Gastroesophageal sphincter (tissue), 4 donors: ENCODE results near the gene ATP10A. TPM values are rescaled to one million over a fixed set of nuclear protein-coding genes. Genes with fewer than 3 reads are reported as not detected.

ENCODE experiments used
- ATAC-seq: fragments of 150-250 bp; one replicate; pipeline ENCODE4 v1.9.1; 2016; ENCODE audit warnings: mild to moderate bottlenecking, moderate library complexity
- H3K27ac ChIP-seq, 4 donors: fragments of 200-600 bp; sonication (generic) in 3 of 4; 1 replicate in 3 of 4; 2 replicates in 1 of 4; pipeline ENCODE4 v1.5.1; 2016 to 2019
- H3K27me3 ChIP-seq: fragments of 200-600 bp; sonication (generic); one replicate; pipeline ENCODE4 v1.5.1; 2019
- H3K36me3 ChIP-seq, 2 donors: fragments of 200-600 bp; sonication (generic); one replicate each; pipeline ENCODE4 v1.5.1; 2019; ENCODE audit warnings: control low read depth in 1 of 2
- H3K4me1 ChIP-seq, 3 donors: fragments of 200-600 bp; sonication (generic); 1 replicate in 2 of 3; 2 replicates in 1 of 3; pipeline ENCODE4 v1.5.1; 2016 to 2019; ENCODE audit warnings: control low read depth in 2 of 3
- H3K4me3 ChIP-seq, 2 donors: fragments of 200-600 bp; sonication (generic); one replicate each; pipeline ENCODE4 v1.5.1; 2019; ENCODE audit warnings: mild to moderate bottlenecking in 1 of 2, moderate library complexity in 1 of 2
- H3K9me3 ChIP-seq, 3 donors: fragments of 200-600 bp; sonication (generic); one replicate each; pipeline ENCODE4 v1.5.1; 2017 to 2019; ENCODE audit warnings: control low read depth in 2 of 3
- CTCF ChIP-seq, 4 experiments: fragments of 200-600 bp in 2 of 4; fragments of 450-650 bp in 2 of 4; sonication (generic) in 1 of 4; IDR thresholded peaks; one replicate each; pipeline ENCODE4 v1.5.1; 2017 to 2019; ENCODE audit warnings: antibody characterized with exemption in 4 of 4, mild to moderate bottlenecking in 2 of 4, moderate library complexity in 2 of 4
- EP300 ChIP-seq: sonication (generic); formaldehyde crosslinking; IDR thresholded peaks from one replicate; pipeline ENCODE4 v1.6.1; 2017; ENCODE audit warnings: antibody characterized with exemption, mild to moderate bottlenecking
- POLR2A ChIP-seq, 2 donors: fragments of 450-650 bp; IDR thresholded peaks; one replicate each; pipeline ENCODE4 v1.6.1; 2017; ENCODE audit warnings: antibody characterized with exemption in 2 of 2, mild to moderate bottlenecking in 2 of 2, moderate library complexity in 1 of 2
- POLR2AphosphoS5 ChIP-seq: sonication (generic); formaldehyde crosslinking; IDR thresholded peaks from one replicate; pipeline ENCODE4 v1.6.1; 2017; ENCODE audit warnings: antibody characterized with exemption
- WGBS, 2 donors: methylation state at CpG; one replicate each; pipeline ENCODE4 v1.1.5; 2018; ENCODE audit warnings: low coverage in 1 of 2; 5-methylcytosine and 5-hydroxymethylcytosine counted together
- total RNA-seq, 4 donors: library from RNA; depleted of rRNA; stranded (reverse); fragments of >200 nt; gene quantifications; one replicate each; pipeline ENCODE4 v1.1.0, GENCODE V29; 2016

Gene ATP10A
- total RNA-seq, 4 donors from 2014 or later, result 22.9 to 41.8 (median 24.6) TPM

GRCh38 chr15:25799906-25800700 is 63.0 kb downstream of the ATP10A start:
- no peak overlapping the region for H3K27ac ChIP-seq
- peaks cover 0 to 6% of the 10 kb centered on the region in 2 donors for H3K36me3 ChIP-seq
- no peak for ATAC-seq
- 71 to 76% methylated on average over 5 to 8 of the region's 19 CpGs for WGBS, 2 donors
- TF ChIP-seq EP300, result no peak
- no peak for TF ChIP-seq CTCF (IDR thresholded peaks at IDR 0.05)
- no peak for TF ChIP-seq POLR2AphosphoS5
- no peak for TF ChIP-seq POLR2A (IDR thresholded peaks at IDR 0.05)
- peaks cover 8 to 67% (median 22%) of the 10 kb centered on the region in 3 donors for H3K4me1 ChIP-seq
- H3K9me3 ChIP-seq, result no peaks in the 10 kb centered on the region
- H3K27me3 ChIP-seq, result no peaks in the 10 kb centered on the region
- H3K4me3 ChIP-seq, result no peak overlapping the region

DNA sequence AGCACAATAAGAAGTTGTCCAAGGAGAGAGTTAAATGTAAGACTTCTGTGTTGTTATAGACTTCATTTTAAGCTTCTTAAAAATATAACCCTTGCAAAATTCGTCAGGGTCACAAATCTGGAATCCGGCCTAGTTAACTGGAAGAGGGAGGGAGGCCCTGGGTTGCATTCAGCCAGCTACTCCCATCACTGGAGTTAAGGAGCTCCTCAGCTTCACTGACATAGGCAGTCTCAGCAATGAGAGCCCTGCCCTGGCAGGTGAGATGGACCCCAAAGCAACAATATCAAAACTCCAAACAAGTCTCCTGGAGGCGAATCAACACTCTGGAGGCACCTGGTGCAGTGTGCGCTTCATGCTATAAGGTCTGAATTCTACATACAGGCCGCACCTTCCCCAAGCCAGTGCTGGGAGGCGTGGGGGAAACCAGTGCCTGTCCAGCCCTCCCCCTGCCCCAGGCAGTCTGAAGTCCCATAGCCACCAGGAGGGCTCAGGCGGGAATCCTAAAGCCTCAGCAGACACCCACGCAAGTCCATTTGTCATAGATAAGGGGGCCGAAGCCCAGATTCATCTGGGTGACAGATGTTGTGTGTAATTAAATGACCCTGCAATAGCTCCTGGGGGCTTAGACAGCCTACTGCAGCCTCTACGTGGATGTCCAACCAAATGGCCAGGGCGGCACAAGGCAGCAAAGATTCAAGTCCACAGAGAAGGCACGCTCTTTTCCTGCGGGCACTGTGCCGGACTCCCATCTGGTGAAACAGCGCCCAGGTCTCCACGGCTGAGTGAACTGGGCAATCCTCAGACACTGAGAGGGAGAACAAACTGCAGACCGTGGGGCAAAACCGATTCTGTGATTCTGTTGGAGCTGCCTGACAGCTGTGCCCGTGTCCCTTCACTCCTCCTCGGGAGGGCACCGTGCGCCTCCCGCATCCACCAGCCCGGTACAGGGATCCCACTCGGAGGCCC is 64.9 kb downstream of the ATP10A start:
- peak; percentile 22 for ATAC-seq
- Histone ChIP-seq H3K4me1 (peaks cover 8 to 83% (median 22%) of the 10 kb centered on the region in 3 donors), H3K9me3 (no peaks in the 10 kb centered on the region), H3K27ac (peak overlapping the region; percentile 79 to 96 (median 87)), H3K4me3 (no peak overlapping the region), H3K27me3 (no peaks in the 10 kb centered on the region), H3K36me3 (peaks cover 0 to 6% of the 10 kb centered on the region in 2 donors)
- no peak for TF ChIP-seq EP300
- no peak for TF ChIP-seq POLR2A (IDR thresholded peaks at IDR 0.05)
- no peak for TF ChIP-seq POLR2AphosphoS5
- 72 to 78% methylated on average over 8 to 12 of the region's 25 CpGs for WGBS, 2 donors

DNA sequence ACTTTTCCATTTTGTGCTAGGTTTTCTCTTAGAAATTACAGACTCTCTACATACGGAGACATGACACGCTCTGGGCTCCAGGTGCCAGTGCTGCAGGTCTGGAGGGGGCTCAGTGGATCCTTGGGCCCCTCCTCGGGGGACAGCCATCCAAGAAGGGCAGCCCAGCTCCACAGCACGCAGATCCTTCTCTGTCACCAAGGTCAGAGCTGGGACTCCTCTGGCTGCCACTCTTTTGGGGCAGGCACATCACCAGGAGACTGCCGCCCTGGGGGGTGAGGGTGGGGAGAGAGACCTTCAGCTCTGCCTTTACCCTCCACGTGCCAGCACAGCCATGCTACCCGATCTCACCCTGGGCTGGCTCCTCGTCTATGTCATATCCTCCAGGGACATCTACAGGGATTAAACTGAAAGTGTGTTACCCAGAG is 65.6 kb downstream of the ATP10A start:
- WGBS, 2 donors, result 34 to 67% methylated on average over 1 to 4 of the region's 8 CpGs
- peak overlapping the region; percentile 79 to 96 (median 87) for H3K27ac ChIP-seq
- peak; percentile 26 for ATAC-seq
- TF ChIP-seq POLR2AphosphoS5 (no peak), POLR2A (IDR thresholded peaks at IDR 0.05) (no peak), EP300 (no peak), CTCF (IDR thresholded peaks at IDR 0.05) (no peak)
- H3K4me1 ChIP-seq, result peaks cover 8 to 86% (median 22%) of the 10 kb centered on the region in 3 donors
- H3K9me3 ChIP-seq, result no peaks in the 10 kb centered on the region
- H3K4me3 ChIP-seq, result peak overlapping the region in 1 of 2 donors; percentile 9
- H3K27me3 ChIP-seq, result no peaks in the 10 kb centered on the region
- peaks cover 0 to 6% of the 10 kb centered on the region in 2 donors for H3K36me3 ChIP-seq

GRCh38 chr15:25797035-25797434 is 66.1 kb downstream of the ATP10A start:
- WGBS, 2 donors, result 27 to 63% methylated on average over 1 to 4 of the region's 4 CpGs
- Histone ChIP-seq H3K4me1 (peaks cover 8 to 91% (median 22%) of the 10 kb centered on the region in 3 donors), H3K36me3 (peaks cover 0 to 6% of the 10 kb centered on the region in 2 donors), H3K27ac (peak overlapping the region; percentile 79 to 96 (median 87)), H3K4me3 (peak overlapping the region in 1 of 2 donors; percentile 9), H3K9me3 (no peaks in the 10 kb centered on the region), H3K27me3 (no peaks in the 10 kb centered on the region)
- ATAC-seq, result peak; percentile 73
- peak; percentile 41 for TF ChIP-seq EP300
- peak; percentile 92 for TF ChIP-seq POLR2AphosphoS5
- no peak for TF ChIP-seq CTCF (IDR thresholded peaks at IDR 0.05)

- H3K27ac ChIP-seq, result peak overlapping the region; percentile 79 to 96 (median 87)
- no peak for ATAC-seq
Measured at GRCh38 chr15:25796395-25796794, 66.7 kb downstream of the ATP10A start.

More at GRCh38 chr15:25796395-25796794, 66.7 kb downstream of the ATP10A start:
- Histone ChIP-seq H3K9me3 (no peaks in the 10 kb centered on the region), H3K36me3 (peaks cover 0 to 3% of the 10 kb centered on the region in 2 donors), H3K27me3 (no peaks in the 10 kb centered on the region), H3K4me1 (peaks cover 8 to 93% (median 24%) of the 10 kb centered on the region in 3 donors), H3K4me3 (no peak overlapping the region)
- TF ChIP-seq POLR2A (IDR thresholded peaks at IDR 0.05) (no peak), CTCF (IDR thresholded peaks at IDR 0.05) (no peak), POLR2AphosphoS5 (no peak), EP300 (no peak)
- 71% methylated on average over 2 of the region's 7 CpGs; no CpG with 5 or more reads in 1 of the 2 donors for WGBS, 2 donors
